Esophagus squamous epithelium (tissue), 5 donors: ENCODE measurements around the gene ACCSL. TPM values are rescaled to one million over a fixed set of nuclear protein-coding genes. Genes with fewer than 3 reads are reported as not detected.
A peak's percentile ranks its signal among the peaks of the same experiment; 100 is the strongest.

ENCODE experiments used
- DNase-seq: peaks from one replicate; lab custom pipeline; 2025; lab: John Stamatoyannopoulos, UW
- H3K27ac ChIP-seq, 4 donors: fragments of 200-600 bp; sonication (generic); one replicate each; pipeline ENCODE4 v1.5.1; 2016 to 2019; ENCODE audit warnings: mild to moderate bottlenecking in 1 of 4
- H3K27me3 ChIP-seq, 4 donors: fragments of 200-600 bp; sonication (generic); 1 replicate in 3 of 4; 2 replicates in 1 of 4; pipeline versions ENCODE4 v1.5.1 to v1.6.0; 2017 to 2021; ENCODE audit warnings: antibody characterized with exemption in 1 of 4
- H3K36me3 ChIP-seq, 3 donors: fragments of 200-600 bp; sonication (generic); one replicate each; pipeline ENCODE4 v1.5.1; 2016 to 2019
- H3K4me1 ChIP-seq, 3 donors: fragments of 200-600 bp; sonication (generic); one replicate each; pipeline ENCODE4 v1.5.1; 2017 to 2019
- H3K4me3 ChIP-seq, 4 donors: fragments of 200-600 bp; sonication (generic); 1 replicate in 3 of 4; 2 replicates in 1 of 4; pipeline ENCODE4 v1.5.1; 2016 to 2019; ENCODE audit warnings: mild to moderate bottlenecking in 2 of 4, moderate library complexity in 1 of 4
- H3K9me3 ChIP-seq, 3 donors: fragments of 200-600 bp; sonication (generic); one replicate each; pipeline ENCODE4 v1.5.1; 2016 to 2019
- CTCF ChIP-seq, 6 experiments: fragments of 450-650 bp in 4 of 6; fragments of 200-600 bp in 2 of 6; sonication (generic) in 2 of 6; IDR thresholded peaks; one replicate each; pipeline ENCODE4 v1.5.1; 2016 to 2019; ENCODE audit warnings: antibody characterized with exemption in 6 of 6, mild to moderate bottlenecking in 4 of 6, moderate library complexity in 4 of 6
- POLR2A ChIP-seq, 4 donors: fragments of 450-650 bp; IDR thresholded peaks; one replicate each; pipeline ENCODE4 v1.6.1; 2017; ENCODE audit warnings: antibody characterized with exemption in 4 of 4, mild to moderate bottlenecking in 4 of 4, moderate library complexity in 3 of 4
- WGBS, 2 donors: methylation state at CpG; one replicate each; pipeline ENCODE4 v1.1.5; 2018; 5-methylcytosine and 5-hydroxymethylcytosine counted together
- intact Hi-C: fragments of 100-400 bp; cut with DNase I; formaldehyde crosslinking; loops from one replicate; pipeline ENCODE4 v1.15.0; 2022
- total RNA-seq, 4 donors: library from RNA; depleted of rRNA; stranded (reverse); fragments of >200 nt; gene quantifications; one replicate each; pipeline ENCODE4 v1.1.0, GENCODE V29; 2016
- donor health status: DM: yes; HTN: yes; CAD: no.

Gene ACCSL
- total RNA-seq, 4 donors from 2014 or later: not detected

DNA sequence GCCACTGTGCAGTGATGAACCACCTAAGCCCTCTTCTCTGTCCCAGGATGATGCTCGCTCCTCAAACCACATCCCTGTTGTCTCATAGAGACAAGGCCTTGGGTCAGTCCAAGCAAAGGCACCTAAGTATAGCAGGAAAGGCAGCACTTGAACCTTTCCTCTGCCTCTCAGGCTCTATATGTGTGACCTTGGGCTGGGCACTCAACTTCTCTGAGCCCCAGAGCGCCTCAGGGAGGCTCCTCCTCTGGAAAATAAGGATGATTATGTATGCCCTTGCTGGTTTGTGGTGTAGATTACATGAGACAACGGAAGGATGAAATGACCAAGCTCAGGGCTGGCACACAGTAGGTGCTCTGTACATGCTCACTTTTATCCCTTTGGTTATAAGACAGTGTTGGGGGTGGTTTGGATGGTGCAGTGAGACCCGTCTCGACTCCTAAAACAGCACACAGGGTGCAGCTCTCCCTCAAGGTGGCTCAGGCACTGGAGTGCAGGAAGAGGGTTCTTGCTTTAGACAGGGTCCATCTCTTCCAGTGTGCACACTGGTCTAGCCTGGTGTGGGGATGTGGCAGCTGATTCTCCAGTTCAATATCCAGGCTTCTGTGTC lies 40.2 kb upstream of the ACCSL start:
- WGBS, 2 donors: 73 to 83% methylated on average over 2 of the region's 5 CpGs
- no peaks in the 10 kb centered on the region for H3K27me3 ChIP-seq
- H3K9me3 ChIP-seq: no peaks in the 10 kb centered on the region
- no peak for DNase-seq
- no peak overlapping the region for H3K4me3 ChIP-seq
- H3K4me1 ChIP-seq: no peaks in the 10 kb centered on the region
- H3K27ac ChIP-seq: peak overlapping the region in 2 of 4 donors; percentile 34 to 54
- intact Hi-C loops: no loop called here
- TF ChIP-seq CTCF (IDR thresholded peaks at IDR 0.05): no peak
- H3K36me3 ChIP-seq: no peaks in the 10 kb centered on the region

- DNase-seq: no peak
- TF ChIP-seq CTCF (IDR thresholded peaks at IDR 0.05) (no peak), POLR2A (IDR thresholded peaks at IDR 0.05) (no peak)
- Histone ChIP-seq H3K4me3 (no peak overlapping the region), H3K27me3 (no peaks in the 10 kb centered on the region), H3K27ac (peak overlapping the region in 1 of 4 donors; percentile 34), H3K9me3 (no peaks in the 10 kb centered on the region), H3K4me1 (no peaks in the 10 kb centered on the region), H3K36me3 (no peaks in the 10 kb centered on the region)
- 60 to 81% methylated on average over 1 to 3 of the region's 5 CpGs for WGBS, 2 donors
- intact Hi-C loops: no loop called here
Observed at GRCh38 chr11:44008088-44008501, 39.7 kb upstream of the ACCSL start.

- no peak overlapping the region for H3K27ac ChIP-seq
- no peaks in the 10 kb centered on the region for H3K4me1 ChIP-seq
- no peaks in the 10 kb centered on the region for H3K27me3 ChIP-seq
- intact Hi-C loops: no loop called here
- H3K4me3 ChIP-seq: no peak overlapping the region
- no peak for DNase-seq
- no peak for TF ChIP-seq CTCF (IDR thresholded peaks at IDR 0.05)
- no peak for TF ChIP-seq POLR2A (IDR thresholded peaks at IDR 0.05)
- H3K9me3 ChIP-seq: no peaks in the 10 kb centered on the region
- 74 to 100% methylated on average over 1 to 3 of the region's 3 CpGs for WGBS, 2 donors
- no peaks in the 10 kb centered on the region for H3K36me3 ChIP-seq
Observed at GRCh38 chr11:44008698-44009097, 39.1 kb upstream of the ACCSL start.

- no peak overlapping the region for H3K27ac ChIP-seq
Observed at GRCh38 chr11:44010789-44011251, 37.0 kb upstream of the ACCSL start.

More at GRCh38 chr11:44010789-44011251, 37.0 kb upstream of the ACCSL start:
- intact Hi-C loops: no loop called here
- no peaks in the 10 kb centered on the region for H3K36me3 ChIP-seq
- WGBS, 2 donors: 77% methylated on average over 4 of the region's 4 CpGs
- no peak for TF ChIP-seq CTCF (IDR thresholded peaks at IDR 0.05)
- no peak for TF ChIP-seq POLR2A (IDR thresholded peaks at IDR 0.05)
- no peaks in the 10 kb centered on the region for H3K27me3 ChIP-seq
- no peaks in the 10 kb centered on the region for H3K4me1 ChIP-seq
- no peak overlapping the region for H3K4me3 ChIP-seq
- H3K9me3 ChIP-seq: no peaks in the 10 kb centered on the region
- DNase-seq: no peak
